NCI-H1417 (cell line): ENCODE results near the gene ZNF567.

Source experiments
- DNase-seq, 3 experiments: peaks; one replicate each; lab custom pipeline; 2025; lab: John Stamatoyannopoulos, UW

The ZNF567 gene

DNA sequence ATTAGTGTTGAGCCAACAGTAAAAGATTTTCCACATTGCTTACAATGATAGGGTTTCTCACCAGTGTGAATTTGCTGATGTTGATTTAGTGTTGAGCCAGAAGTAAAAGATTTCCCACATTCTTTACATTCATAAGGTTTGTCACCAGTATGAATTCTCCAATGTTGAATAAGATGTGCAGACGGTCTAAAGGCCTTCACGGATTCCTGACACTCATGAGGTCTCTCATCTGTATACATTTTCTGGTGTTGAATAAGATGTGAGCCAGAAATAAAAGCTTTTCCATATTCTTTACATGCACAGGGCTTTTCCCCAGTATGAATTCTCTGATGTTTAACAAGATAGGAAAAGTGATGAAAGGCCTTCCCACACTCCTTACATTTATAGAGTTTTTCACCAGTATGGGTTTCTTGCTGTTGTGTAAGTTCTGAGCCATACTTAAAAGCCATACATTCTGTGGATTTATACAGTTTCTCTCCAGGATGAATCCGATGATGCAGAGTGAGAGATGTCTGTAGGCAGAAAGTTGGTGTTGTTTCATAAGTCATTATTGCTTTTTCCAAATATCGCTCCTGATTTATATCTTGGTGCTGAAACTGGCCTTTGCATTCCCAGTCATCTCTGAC is 62.8 kb downstream of the ZNF567 start:
- DNase-seq = no peak
